ACC112 (cell line): ENCODE data around the gene PCNX2.

Source experiments
- H2AFZ ChIP-seq: fragments of 200-600 bp; sonication (generic); one replicate; pipeline ENCODE4 v1.6.0; 2017; ENCODE audit warnings: antibody characterized with exemption, low read length; ENCODE audit not compliant: unreplicated experiment
- H3K27ac ChIP-seq: fragments of 200-600 bp; sonication (generic); 2 replicates; pipeline ENCODE4 v1.5.1; 2014; ENCODE audit warnings: low read depth, mild to moderate bottlenecking, antibody characterized with exemption, low read length, moderate library complexity
- H3K27me3 ChIP-seq: fragments of 200-600 bp; sonication (generic); 2 replicates; pipeline ENCODE4 v1.6.1; 2014; ENCODE audit warnings: mild to moderate bottlenecking, antibody characterized with exemption, low read length, moderate library complexity, mixed read lengths; ENCODE audit not compliant: insufficient read depth
- H3K36me3 ChIP-seq: fragments of 200-600 bp; sonication (generic); 2 replicates; pipeline ENCODE4 v1.6.1; 2016; ENCODE audit warnings: mild to moderate bottlenecking, antibody characterized with exemption, low read length, moderate library complexity, mixed read lengths; ENCODE audit not compliant: insufficient read depth
- H3K4me1 ChIP-seq: fragments of 200-600 bp; sonication (generic); one replicate; pipeline ENCODE4 v1.6.1; 2016; ENCODE audit warnings: low read length, mixed read lengths; ENCODE audit not compliant: insufficient read depth, unreplicated experiment, control insufficient read depth
- H3K4me3 ChIP-seq: fragments of 200-600 bp; sonication (generic); 2 replicates; pipeline ENCODE4 v1.5.1; 2014; ENCODE audit warnings: mild to moderate bottlenecking, low read depth, low read length
- H3K79me2 ChIP-seq: fragments of 200-600 bp; sonication (generic); one replicate; pipeline ENCODE4 v1.6.0; 2016; ENCODE audit warnings: low read length; ENCODE audit not compliant: control insufficient read depth, unreplicated experiment, insufficient read depth

The PCNX2 gene

GRCh38 chr1:233033361-233033760 lies 262.2 kb downstream of the PCNX2 start:
- peaks cover 9% of the 10 kb centered on the region for H3K4me1 ChIP-seq
- H3K36me3 ChIP-seq, result no peaks in the 10 kb centered on the region
- H2AFZ ChIP-seq, result no peak overlapping the region
- no peak overlapping the region for H3K27ac ChIP-seq
- no peaks in the 10 kb centered on the region for H3K27me3 ChIP-seq
- no peaks in the 10 kb centered on the region for H3K79me2 ChIP-seq
- H3K4me3 ChIP-seq, result no peak overlapping the region

- Histone ChIP-seq H3K36me3 (no peaks in the 10 kb centered on the region), H3K79me2 (no peaks in the 10 kb centered on the region), H3K27ac (no peak overlapping the region), H3K4me1 (peaks cover 9% of the 10 kb centered on the region), H3K27me3 (no peaks in the 10 kb centered on the region), H2AFZ (no peak overlapping the region), H3K4me3 (no peak overlapping the region)
These were observed 262.6 kb downstream of the PCNX2 start for GRCh38 chr1:233032916-233033315.

GRCh38 chr1:233031521-233031920 lies 264.0 kb downstream of the PCNX2 start:
- no peak overlapping the region for H2AFZ ChIP-seq
- no peaks in the 10 kb centered on the region for H3K27me3 ChIP-seq
- no peaks in the 10 kb centered on the region for H3K36me3 ChIP-seq
- no peaks in the 10 kb centered on the region for H3K79me2 ChIP-seq
- no peak overlapping the region for H3K4me3 ChIP-seq
- H3K4me1 ChIP-seq, result peaks cover 9% of the 10 kb centered on the region
- H3K27ac ChIP-seq, result no peak overlapping the region

- H3K4me3 ChIP-seq, result no peak overlapping the region
- H3K27me3 ChIP-seq, result no peaks in the 10 kb centered on the region
- no peaks in the 10 kb centered on the region for H3K79me2 ChIP-seq
- no peaks in the 10 kb centered on the region for H3K4me1 ChIP-seq
- H2AFZ ChIP-seq, result no peak overlapping the region
- no peak overlapping the region for H3K27ac ChIP-seq
- no peaks in the 10 kb centered on the region for H3K36me3 ChIP-seq
These were observed 268.5 kb downstream of the PCNX2 start for GRCh38 chr1:233027046-233027445.

- Histone ChIP-seq H2AFZ (no peak overlapping the region), H3K27me3 (no peaks in the 10 kb centered on the region), H3K27ac (no peak overlapping the region), H3K36me3 (no peaks in the 10 kb centered on the region), H3K4me3 (no peak overlapping the region), H3K4me1 (no peaks in the 10 kb centered on the region), H3K79me2 (no peaks in the 10 kb centered on the region)
These were observed 270.0 kb downstream of the PCNX2 start for GRCh38 chr1:233025567-233025966.

- H3K27ac ChIP-seq, result no peak overlapping the region
- H3K79me2 ChIP-seq, result no peaks in the 10 kb centered on the region
- no peaks in the 10 kb centered on the region for H3K36me3 ChIP-seq
- H3K4me1 ChIP-seq, result no peaks in the 10 kb centered on the region
- H2AFZ ChIP-seq, result no peak overlapping the region
- no peaks in the 10 kb centered on the region for H3K27me3 ChIP-seq
- H3K4me3 ChIP-seq, result no peak overlapping the region
These were observed 270.4 kb downstream of the PCNX2 start for GRCh38 chr1:233025157-233025556.

GRCh38 chr1:233024199-233024598 lies 271.3 kb downstream of the PCNX2 start:
- Histone ChIP-seq H3K79me2 (no peaks in the 10 kb centered on the region), H3K27me3 (no peaks in the 10 kb centered on the region), H3K27ac (no peak overlapping the region), H3K4me1 (no peaks in the 10 kb centered on the region), H3K4me3 (no peak overlapping the region), H2AFZ (no peak overlapping the region), H3K36me3 (no peaks in the 10 kb centered on the region)

- no peaks in the 10 kb centered on the region for H3K36me3 ChIP-seq
These were observed 273.3 kb downstream of the PCNX2 start for GRCh38 chr1:233022246-233022645.

GRCh38 chr1:233020426-233020825 lies 275.1 kb downstream of the PCNX2 start:
- Histone ChIP-seq H3K36me3 (no peaks in the 10 kb centered on the region), H3K4me1 (no peaks in the 10 kb centered on the region), H3K27ac (no peak overlapping the region), H3K79me2 (no peaks in the 10 kb centered on the region), H2AFZ (no peak overlapping the region), H3K4me3 (no peak overlapping the region), H3K27me3 (no peaks in the 10 kb centered on the region)

More at GRCh38 chr1:233022246-233022645, 273.3 kb downstream of the PCNX2 start:
- Histone ChIP-seq H2AFZ (no peak overlapping the region), H3K27ac (no peak overlapping the region), H3K27me3 (no peaks in the 10 kb centered on the region), H3K79me2 (no peaks in the 10 kb centered on the region), H3K4me3 (no peak overlapping the region), H3K4me1 (no peaks in the 10 kb centered on the region)

GRCh38 chr1:233019778-233020325 lies 275.7 kb downstream of the PCNX2 start:
- Histone ChIP-seq H3K4me3 (no peak overlapping the region), H3K36me3 (no peaks in the 10 kb centered on the region), H2AFZ (no peak overlapping the region), H3K79me2 (no peaks in the 10 kb centered on the region), H3K27ac (no peak overlapping the region), H3K4me1 (no peaks in the 10 kb centered on the region), H3K27me3 (no peaks in the 10 kb centered on the region)

GRCh38 chr1:233019083-233019482 lies 276.4 kb downstream of the PCNX2 start:
- no peak overlapping the region for H3K27ac ChIP-seq
- no peaks in the 10 kb centered on the region for H3K36me3 ChIP-seq
- no peaks in the 10 kb centered on the region for H3K4me1 ChIP-seq
- H3K4me3 ChIP-seq, result no peak overlapping the region
- H2AFZ ChIP-seq, result no peak overlapping the region
- H3K27me3 ChIP-seq, result no peaks in the 10 kb centered on the region
- H3K79me2 ChIP-seq, result no peaks in the 10 kb centered on the region
